Measurements from ENCODE around the gene CHSY1.

The CHSY1 gene

GRCh38 chr15:101168898-101169494 lies 82.9 kb downstream of the CHSY1 start:
- DNase-seq = peak; percentile 50

GRCh38 chr15:101168463-101168824 lies 83.4 kb downstream of the CHSY1 start:
- DNase-seq = no peak

DNA sequence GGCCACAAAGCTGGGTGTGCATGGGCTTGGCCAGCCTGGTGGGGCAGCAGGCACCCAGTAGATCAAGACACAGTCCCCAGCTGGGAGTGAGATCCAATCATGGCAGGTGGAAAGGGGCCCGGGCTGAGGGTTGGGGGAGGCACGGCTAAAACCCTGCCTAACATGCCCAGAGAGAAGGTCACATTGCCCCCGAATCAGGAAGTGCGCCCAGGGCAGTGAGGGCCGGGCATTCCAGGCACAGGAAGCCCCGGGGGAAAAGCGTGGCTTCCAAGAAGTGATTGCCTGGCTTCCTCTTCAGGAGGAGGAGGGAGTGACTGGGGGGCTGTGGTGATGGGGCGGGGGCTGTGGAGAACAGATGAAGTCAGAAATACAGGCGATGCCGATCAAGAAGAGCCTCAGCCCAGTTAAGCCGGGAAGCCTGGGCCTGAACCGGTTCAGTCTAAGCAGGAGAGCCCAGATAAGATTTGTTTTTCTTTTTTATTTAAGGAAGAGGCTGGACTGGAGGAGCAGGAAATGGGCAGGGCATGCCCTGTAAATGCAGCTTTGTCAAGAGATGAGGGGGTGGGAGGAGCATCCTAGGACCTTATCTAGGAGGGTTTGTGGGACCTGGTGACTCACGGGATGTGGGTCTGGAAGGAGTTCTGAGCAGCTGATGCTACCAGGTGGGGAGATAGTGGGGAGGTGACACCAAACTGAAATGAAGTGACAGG lies 83.9 kb downstream of the CHSY1 start:
- peak; percentile 81 for DNase-seq

DNA sequence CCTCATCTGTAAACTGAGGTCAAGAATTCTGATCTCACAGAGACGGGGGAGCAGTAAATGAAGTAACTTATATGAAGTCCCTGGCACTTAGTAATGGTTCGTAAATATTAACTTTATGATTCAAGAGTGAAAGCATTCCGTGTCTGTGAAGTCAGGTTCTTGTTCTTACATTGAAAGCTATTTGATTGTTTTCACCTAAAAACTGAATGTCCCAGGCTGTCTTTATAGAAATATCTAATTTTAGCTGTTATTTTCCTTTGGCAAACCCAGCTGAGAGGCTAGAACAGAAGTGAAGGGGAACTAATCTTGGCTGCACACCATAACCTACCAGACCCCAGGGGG lies 84.5 kb downstream of the CHSY1 start:
- no peak for DNase-seq

- no peak for DNase-seq
Measured at GRCh38 chr15:101165905-101166471, 85.9 kb downstream of the CHSY1 start.

DNA sequence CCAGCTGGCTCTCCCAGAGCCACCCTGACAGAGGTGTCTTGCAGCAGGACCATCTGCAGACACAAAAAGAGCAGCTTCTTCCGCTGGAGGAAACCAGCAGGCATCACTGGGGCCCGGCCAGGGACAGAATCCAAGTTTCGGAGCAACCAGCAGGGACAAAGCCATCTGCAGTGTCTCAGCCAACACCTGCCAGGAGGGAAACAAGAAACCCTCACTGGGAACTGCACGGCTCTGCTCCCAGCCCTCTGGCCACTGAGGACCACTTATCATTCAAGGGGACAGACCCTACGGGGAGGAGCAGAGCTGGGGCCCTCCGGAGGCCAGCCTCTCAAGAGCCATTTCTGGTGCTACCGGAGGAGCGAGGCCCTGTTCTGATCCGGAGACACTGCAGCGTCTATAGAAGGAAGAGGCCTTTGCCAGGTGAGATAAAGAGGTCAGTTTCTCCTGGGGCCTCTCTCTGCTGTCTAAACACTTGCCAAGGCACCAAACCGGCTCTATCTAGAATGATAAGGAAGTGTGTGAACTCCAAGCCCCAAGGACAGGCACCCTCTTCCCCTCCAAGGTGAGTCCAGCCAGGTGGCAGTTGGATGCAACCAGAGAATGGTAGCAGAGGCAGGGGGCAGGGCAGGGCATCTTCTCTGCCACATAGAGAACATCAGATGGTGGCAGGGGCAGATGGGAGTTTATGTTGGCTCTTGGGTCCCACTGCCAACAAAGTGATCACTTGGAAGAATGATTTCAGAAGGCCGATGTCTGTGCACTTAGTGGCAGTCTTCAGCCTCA lies 89.0 kb downstream of the CHSY1 start:
- DNase-seq = no peak

DNA sequence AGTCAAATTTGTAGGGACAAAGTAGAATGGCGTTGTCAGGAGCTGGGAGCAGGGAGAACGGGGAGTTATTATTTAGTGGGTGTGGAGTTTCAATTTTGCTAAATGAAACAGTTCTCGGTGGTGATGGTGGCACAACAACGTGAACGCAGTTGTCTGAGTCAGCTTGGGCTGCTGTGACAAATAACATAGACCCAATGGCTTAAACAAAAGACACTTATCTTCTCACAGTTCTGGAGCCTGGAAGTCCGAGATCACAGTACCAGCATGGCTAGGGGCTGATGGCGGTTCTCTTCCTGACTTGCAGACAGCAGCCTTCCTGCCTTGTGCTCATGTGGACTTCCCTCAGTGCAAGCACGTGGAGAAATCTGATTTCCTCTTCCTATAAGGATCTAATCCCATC lies 90.2 kb downstream of the CHSY1 start:
- peak; percentile 62 for DNase-seq

- DNase-seq = peak; percentile 44
Measured at GRCh38 chr15:101159936-101160815, 91.7 kb downstream of the CHSY1 start.

GRCh38 chr15:101159096-101159935 lies 92.5 kb downstream of the CHSY1 start:
- peak; percentile 64 for DNase-seq

DNA sequence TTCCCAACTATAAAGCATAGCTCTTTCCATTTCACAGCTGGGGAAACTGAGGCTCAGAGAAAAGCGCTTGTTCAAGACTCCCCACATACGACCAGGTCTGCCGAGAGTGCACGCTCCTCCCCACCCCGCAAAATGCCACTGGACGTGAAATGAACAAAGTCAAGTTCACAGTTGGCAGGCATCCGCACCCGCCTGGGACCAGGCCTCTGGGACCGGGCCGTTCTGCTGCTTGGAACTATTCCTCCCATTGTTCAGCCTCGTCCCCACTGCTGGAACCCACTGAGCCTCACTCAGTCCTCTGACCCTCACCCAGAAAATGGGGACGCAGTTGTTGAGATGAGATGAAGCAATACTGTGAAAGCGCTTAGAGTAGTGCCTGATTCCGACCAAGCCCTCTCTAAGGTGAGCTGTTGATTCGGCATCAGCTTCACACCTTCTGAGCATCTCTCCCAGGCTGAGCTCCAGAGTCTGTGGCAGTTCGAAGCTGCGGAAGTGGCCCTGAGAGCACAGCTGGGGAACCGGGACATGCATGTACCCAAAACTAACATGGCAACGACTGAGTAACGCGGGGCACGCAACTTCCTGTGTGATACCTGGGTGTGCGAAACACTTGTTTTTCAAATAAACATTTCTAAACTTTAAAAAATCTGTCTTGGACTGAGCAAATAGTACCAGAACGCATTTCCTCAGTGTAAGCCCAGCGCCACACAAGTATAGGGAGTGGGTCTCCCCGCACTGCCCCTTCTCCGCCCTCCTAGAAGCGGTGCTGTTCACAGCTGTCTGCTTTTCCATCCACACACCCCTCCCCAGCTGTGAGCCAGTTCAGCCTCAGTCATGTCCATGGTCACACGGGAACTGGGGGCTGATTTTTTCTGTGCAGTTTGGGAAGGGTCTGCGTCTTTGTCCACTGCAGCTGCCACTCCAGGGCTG lies 93.4 kb downstream of the CHSY1 start:
- peak; percentile 62 for DNase-seq

DNA sequence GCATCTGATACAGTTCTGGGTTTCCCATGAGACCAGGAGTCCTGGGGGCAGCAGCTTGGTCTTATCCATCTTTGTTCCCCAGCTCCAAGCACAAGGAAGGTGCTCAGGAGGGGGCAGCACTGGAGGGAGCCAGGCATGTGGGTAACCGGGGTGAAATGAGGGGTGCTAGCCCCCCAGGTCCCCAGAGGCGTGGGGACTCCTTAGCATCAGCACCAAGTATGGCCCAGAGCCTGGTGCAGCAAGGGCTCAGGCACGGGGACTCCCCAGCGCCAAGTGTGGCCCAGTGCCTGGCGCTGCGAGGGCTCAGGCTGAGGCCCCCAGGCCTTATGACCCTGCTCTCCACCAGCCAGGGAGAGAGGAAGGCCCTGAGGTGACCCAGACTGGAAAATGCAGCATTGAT lies 94.1 kb downstream of the CHSY1 start:
- DNase-seq = peak; percentile 31

GRCh38 chr15:101156509-101157159 lies 95.2 kb downstream of the CHSY1 start:
- peak; percentile 47 for DNase-seq

GRCh38 chr15:101156061-101156460 lies 95.8 kb downstream of the CHSY1 start:
- peak; percentile 48 for DNase-seq

- DNase-seq = peak; percentile 47
Measured at GRCh38 chr15:101153801-101154656, 97.8 kb downstream of the CHSY1 start.

- peak; percentile 65 for DNase-seq
Measured at GRCh38 chr15:101152914-101153313, 98.9 kb downstream of the CHSY1 start.

- no peak for DNase-seq
Measured at GRCh38 chr15:101151288-101151687, 100.6 kb downstream of the CHSY1 start.

- DNase-seq = peak; percentile 28
Measured at GRCh38 chr15:101150723-101151040, 101.2 kb downstream of the CHSY1 start.

GRCh38 chr15:101149864-101150722 lies 101.8 kb downstream of the CHSY1 start:
- peak; percentile 14 for DNase-seq

Measured in activated effector memory CD4-positive, alpha-beta T cell treated with anti-CD3 and anti-CD28 coated beads, Interleukin-2, amount 50 U/mL, for 16 hours (primary cell).